ENCODE results near the gene KRTAP10-5. TPM values are rescaled to one million over a fixed set of nuclear protein-coding genes. Genes with fewer than 3 reads are reported as not detected.
"Not testable (repeated sequence)": the region's sequence is repeated elsewhere in the genome, so short reads cannot be mapped to it uniquely, and the experiment has no call there.

Gene KRTAP10-5
- total RNA-seq, 4 donors from 2014 or later: not detected

DNA sequence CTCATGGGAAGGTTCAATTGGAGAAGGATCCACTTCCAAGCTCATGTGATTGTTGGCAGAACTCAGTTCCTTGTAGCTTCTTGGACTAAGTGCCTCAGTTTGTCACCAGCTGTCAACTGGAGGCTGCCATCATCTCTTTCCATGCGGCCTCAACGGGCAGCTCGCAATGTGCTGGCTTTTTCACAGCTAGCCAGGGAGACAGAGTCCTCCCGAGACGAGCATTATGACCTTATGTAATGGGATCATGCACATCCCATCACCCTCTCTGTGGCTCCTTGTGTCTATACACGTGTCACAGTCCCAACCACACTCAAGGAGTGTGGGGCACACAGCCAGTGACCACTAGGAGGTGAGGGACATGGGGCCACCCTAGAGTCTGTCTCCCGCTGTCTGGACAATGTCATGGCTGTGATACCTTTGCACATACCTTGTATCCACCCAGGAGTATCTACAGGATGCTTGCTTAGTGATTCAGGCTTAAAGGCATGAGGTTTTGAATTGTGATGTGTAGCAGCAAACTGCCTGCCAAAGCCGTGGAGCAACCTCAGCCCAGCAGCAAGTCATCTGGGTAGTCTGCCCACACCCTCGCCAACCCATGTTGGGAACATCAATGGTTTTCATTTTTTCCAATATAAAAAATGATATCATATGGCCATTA is 15.8 kb upstream of the KRTAP10-5 start:
- DNase-seq: no peak
- TF ChIP-seq, protein P1, sequence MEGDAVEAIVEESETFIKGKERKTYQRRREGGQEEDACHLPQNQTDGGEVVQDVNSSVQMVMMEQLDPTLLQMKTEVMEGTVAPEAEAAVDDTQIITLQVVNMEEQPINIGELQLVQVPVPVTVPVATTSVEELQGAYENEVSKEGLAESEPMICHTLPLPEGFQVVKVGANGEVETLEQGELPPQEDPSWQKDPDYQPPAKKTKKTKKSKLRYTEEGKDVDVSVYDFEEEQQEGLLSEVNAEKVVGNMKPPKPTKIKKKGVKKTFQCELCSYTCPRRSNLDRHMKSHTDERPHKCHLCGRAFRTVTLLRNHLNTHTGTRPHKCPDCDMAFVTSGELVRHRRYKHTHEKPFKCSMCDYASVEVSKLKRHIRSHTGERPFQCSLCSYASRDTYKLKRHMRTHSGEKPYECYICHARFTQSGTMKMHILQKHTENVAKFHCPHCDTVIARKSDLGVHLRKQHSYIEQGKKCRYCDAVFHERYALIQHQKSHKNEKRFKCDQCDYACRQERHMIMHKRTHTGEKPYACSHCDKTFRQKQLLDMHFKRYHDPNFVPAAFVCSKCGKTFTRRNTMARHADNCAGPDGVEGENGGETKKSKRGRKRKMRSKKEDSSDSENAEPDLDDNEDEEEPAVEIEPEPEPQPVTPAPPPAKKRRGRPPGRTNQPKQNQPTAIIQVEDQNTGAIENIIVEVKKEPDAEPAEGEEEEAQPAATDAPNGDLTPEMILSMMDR (IDR thresholded peaks at IDR 0.05): no peak
- TF ChIP-seq POLR2A (IDR thresholded peaks at IDR 0.05): no peak
- Histone ChIP-seq H3K27me3 (peaks cover 0 to 65% (median 0%) of the 10 kb centered on the region in 4 donors), H3K4me3 (no peak overlapping the region), H3K9me3 (no peaks in the 10 kb centered on the region), H3K27ac (no peak overlapping the region), H3K4me1 (peaks cover 0 to 15% (median 0%) of the 10 kb centered on the region in 3 donors), H3K36me3 (no peaks in the 10 kb centered on the region)
- intact Hi-C loops (cut with DNase I): no loop called here
- 40 to 66% methylated on average over 4 to 9 of the region's 9 CpGs for WGBS, 2 donors

DNA sequence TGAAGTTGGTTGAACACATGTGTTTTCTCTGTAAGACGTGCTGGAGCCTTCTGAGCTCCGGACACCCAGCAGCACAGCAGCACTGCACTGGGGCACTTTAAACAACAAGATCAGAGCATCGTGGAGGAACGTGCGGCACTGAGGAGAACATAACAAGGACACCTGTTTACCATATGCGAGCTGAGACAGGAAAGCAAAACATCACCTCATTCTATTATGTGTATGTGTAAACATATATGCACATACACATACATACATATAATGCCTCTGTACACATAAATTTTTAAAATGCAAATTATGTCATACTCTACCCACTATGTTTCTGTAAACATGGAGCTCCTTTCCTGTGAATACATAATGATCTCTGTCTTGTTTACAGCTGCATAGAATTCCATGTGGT is 15.1 kb upstream of the KRTAP10-5 start:
- intact Hi-C loops (cut with DNase I): no loop called here
- 62 to 66% methylated on average over 6 of the region's 6 CpGs for WGBS, 2 donors
- no peak for DNase-seq

DNA sequence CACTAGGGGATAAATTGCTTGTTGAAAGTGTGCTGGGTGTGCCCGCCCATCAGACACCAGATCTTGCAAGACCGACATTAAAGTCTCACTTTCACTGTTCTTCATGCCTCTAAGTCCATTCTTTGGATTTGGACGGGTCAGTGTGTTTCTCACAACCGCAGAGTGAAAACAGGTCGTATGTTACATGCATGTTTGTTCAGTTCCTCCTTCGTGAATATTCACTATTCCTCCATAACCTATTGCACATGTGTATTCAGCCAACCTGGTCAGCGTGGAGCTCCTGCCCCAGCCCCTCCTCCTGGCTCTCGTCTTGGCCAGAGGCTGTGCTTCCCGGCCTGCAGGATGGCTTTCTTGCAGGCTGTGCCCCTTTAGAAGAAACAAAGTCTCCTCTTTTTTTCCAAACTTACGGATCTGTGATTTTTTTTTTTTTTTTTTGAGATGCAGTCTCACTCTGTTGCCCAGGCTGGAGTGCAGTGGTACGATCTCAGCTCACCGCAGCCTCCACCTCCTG is 14.1 kb upstream of the KRTAP10-5 start:
- H3K4me1 ChIP-seq: peaks cover 0 to 15% (median 0%) of the 10 kb centered on the region in 3 donors
- TF ChIP-seq POLR2A (IDR thresholded peaks at IDR 0.05): no peak
- TF ChIP-seq, protein P1 (IDR thresholded peaks at IDR 0.05): no peak
- H3K4me3 ChIP-seq: no peak overlapping the region
- no peak overlapping the region for H3K27ac ChIP-seq
- no peaks in the 10 kb centered on the region for H3K36me3 ChIP-seq
- intact Hi-C loops (cut with DNase I): no loop called here
- DNase-seq: no peak
- H3K9me3 ChIP-seq: no peaks in the 10 kb centered on the region
- 74% methylated on average over 11 to 12 of the region's 12 CpGs for WGBS, 2 donors
- H3K27me3 ChIP-seq: peaks cover 0 to 71% (median 0%) of the 10 kb centered on the region in 4 donors

More for the DNA sequence above, 15.1 kb upstream of the KRTAP10-5 start:
- Histone ChIP-seq H3K36me3 (no peaks in the 10 kb centered on the region), H3K27me3 (peaks cover 0 to 71% (median 0%) of the 10 kb centered on the region in 4 donors), H3K4me3 (no peak overlapping the region), H3K27ac (no peak overlapping the region), H3K9me3 (no peaks in the 10 kb centered on the region), H3K4me1 (peaks cover 0 to 15% (median 0%) of the 10 kb centered on the region in 3 donors)
- no peak for TF ChIP-seq POLR2A (IDR thresholded peaks at IDR 0.05)

DNA sequence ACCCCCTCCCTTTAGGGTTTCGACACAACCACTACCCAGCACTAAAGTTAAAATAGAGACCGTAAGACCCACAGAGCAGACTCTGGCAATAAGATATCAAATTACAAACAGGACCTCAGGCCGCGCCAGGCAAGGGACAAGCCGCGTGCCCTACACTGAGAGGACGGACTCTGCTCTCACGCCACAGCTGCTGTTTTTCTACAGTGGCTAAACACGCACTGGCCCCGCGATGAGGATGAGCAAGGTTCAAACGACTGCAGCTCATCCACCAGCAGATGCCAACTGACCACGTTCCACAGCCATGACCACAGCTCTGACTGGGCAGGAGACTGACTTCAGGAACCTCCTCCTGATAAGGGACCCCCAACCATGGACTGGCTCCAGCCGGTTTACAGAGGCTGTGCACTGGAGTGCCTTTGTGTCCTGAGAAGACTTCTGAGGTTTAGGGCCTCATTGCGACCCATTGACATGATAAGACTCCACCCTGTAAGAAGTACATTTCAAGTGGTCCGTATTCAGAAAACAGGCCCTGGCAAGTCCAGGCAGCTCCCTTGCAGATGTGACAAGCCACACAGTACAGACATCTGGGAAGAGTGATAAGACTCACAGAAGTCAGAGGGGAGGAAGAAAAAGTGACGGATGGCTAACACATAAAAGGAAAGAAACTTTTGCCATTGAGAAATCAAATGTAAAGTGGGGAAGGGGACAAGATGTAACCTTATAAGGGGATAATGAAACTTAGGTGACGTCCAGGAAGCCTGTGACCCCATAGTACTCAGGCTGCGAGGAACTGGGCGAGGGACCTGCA is 13.4 kb upstream of the KRTAP10-5 start:
- H3K9me3 ChIP-seq: no peaks in the 10 kb centered on the region
- 61 to 62% methylated on average over 12 to 18 of the region's 20 CpGs for WGBS, 2 donors
- no peaks in the 10 kb centered on the region for H3K36me3 ChIP-seq
- intact Hi-C loops (cut with DNase I): no loop called here
- no peak for TF ChIP-seq POLR2A (IDR thresholded peaks at IDR 0.05)
- TF ChIP-seq, protein P1 (IDR thresholded peaks at IDR 0.05): no peak
- DNase-seq: no peak
- H3K27ac ChIP-seq: no peak overlapping the region
- peaks cover 0 to 71% (median 0%) of the 10 kb centered on the region in 4 donors for H3K27me3 ChIP-seq
- no peak overlapping the region for H3K4me3 ChIP-seq
- H3K4me1 ChIP-seq: peaks cover 0 to 15% (median 0%) of the 10 kb centered on the region in 3 donors

DNA sequence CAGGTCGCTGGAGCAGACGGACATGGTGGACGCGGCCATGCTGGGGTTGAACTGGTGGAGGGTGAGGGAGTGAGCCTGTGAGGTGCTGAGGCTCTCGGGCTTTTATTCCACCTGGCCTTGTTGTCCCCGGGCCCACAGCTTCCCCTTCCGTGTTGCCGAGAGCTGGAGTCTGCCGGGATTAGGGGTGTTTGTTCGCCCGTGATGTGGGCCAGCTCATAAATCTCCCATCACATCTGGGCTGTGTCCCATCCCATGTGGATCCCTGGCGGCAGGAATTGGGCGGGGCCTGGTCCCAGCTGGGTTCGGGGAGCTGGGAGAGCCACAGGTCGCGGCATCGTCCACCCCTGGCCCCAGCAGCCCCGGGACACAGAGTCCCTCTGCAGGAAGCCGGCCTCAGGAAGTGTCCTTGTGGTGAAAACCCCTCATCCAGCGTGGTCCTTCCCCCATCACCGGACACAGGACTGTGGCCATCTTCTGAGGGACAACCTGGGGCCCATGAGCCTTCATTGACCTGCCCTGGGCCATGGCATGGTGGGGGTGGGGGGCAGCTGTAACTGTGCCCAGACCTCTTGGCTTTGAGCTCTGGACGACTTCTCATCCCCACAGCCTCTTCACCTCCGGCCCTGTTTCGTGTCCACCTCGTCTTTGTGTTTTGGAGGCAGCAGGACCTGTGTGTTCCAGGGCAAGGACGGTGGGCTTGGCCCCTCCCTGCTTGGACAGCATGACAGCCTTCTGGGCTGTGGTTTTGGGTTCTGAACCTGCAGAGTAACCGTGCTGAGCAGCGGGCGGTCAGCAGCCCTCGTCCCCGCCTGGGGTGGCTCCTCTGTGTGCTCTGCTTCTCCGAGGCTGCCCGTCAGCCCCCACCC is 12.3 kb upstream of the KRTAP10-5 start, which contains the start of gene KRTAP10-6:
TSS of gene KRTAP10-6 (minus strand) at position 60 of the 866 bp plus-strand sequence. CDS start at position 39, 21 bp downstream.
- H3K36me3 ChIP-seq: no peaks in the 10 kb centered on the region
- TF ChIP-seq, protein P1 (IDR thresholded peaks at IDR 0.05): no peak
- no peak for TF ChIP-seq POLR2A (IDR thresholded peaks at IDR 0.05)
- DNase-seq: no peak
- intact Hi-C loops (cut with DNase I): no loop called here
- H3K27me3 ChIP-seq: peaks cover 0 to 66% (median 0%) of the 10 kb centered on the region in 4 donors
- no peak within 1 kb of the TSS for H3K27ac ChIP-seq
- H3K4me3 ChIP-seq: peak within 1 kb of the TSS in 1 of 4 donors; percentile 7
- H3K9me3 ChIP-seq: no peaks in the 10 kb centered on the region
- H3K4me1 ChIP-seq: peaks cover 0 to 15% (median 0%) of the 10 kb centered on the region in 3 donors
- whole genome bisulfite sequencing, 2 donors: 49 to 66% methylated on average over 14 to 16 of the region's 33 CpGs

DNA sequence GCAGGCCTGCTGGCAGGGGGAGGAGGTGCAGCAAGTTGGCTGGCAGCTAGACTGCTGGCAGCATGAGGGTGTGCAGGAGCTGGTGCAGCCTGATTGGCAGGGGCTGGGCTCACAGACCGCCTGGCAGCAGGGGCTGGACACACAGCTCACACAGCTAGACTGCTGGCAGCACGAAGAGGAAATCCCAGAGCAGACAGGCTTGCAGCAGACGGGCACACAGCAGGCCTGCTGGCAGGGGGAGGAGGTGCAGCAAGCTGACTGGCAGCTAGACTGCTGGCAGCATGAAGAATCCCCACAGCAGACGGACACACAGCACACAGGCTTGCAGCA is 11.4 kb upstream of the KRTAP10-5 start:
- H3K27ac ChIP-seq; H3K9me3 ChIP-seq; intact Hi-C loops (cut with DNase I); DNase-seq; H3K4me3 ChIP-seq; H3K36me3 ChIP-seq: not testable (repeated sequence)
- Histone ChIP-seq H3K27me3 (peaks cover 0 to 69% (median 0%) of the 10 kb centered on the region in 4 donors), H3K4me1 (peaks cover 0 to 15% (median 0%) of the 10 kb centered on the region in 3 donors)
- WGBS, 2 donors: no CpG with 5 or more reads among the region's 4 CpGs

DNA sequence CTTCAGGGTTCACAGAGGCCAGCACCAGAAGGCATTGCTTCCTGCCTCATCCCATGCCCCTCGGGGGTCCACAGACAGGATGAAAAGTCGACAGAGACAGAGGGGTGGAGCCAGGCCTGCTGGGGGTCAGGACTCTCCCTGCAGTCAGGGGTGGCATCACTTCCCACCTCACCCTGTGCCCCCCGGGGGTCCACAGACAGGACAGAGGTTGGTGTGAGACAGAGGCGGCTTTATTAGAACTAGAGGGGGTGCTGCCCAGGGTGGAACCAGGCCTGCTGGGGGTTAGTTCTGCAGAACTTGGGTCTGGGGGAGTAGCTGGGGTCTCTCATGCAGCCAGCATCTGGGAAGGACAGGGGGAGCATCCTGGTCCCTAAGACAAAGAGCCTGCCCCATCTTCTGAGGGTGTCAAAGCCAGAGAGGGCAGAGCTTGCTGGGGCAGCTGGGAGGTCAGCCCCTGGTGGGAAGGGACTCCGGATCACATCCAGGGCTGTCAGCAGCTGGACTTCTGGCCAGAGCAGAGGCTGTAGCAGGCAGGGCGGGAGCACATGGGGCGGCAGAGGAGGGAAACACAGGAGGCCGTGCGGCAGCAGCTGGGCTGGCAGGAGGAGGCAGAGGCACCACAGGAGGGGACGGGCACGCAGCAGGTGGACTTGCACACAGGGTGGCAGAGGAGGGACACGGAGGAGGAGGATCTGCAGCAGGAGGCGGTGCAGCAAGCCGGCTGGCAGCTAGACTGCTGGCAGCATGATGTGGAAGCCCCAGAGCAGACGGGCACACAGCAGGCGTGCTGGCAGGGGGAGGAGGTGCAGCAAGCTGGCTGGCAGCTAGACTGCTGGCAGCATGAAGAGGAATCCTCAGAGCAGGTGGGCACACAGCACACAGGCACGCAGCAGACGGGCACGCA is 10.7 kb upstream of the KRTAP10-5 start:
- H3K4me3 ChIP-seq; DNase-seq; intact Hi-C loops (cut with DNase I); H3K27ac ChIP-seq; H3K36me3 ChIP-seq; H3K9me3 ChIP-seq: not testable (repeated sequence)
- peaks cover 0 to 15% (median 0%) of the 10 kb centered on the region in 3 donors for H3K4me1 ChIP-seq
- WGBS, 2 donors: 47 to 49% methylated on average over 3 to 13 of the region's 19 CpGs
- H3K27me3 ChIP-seq: peaks cover 0 to 72% (median 0%) of the 10 kb centered on the region in 4 donors
